ENCODE measurements around the gene GUK1. TPM values are rescaled to one million over a fixed set of nuclear protein-coding genes. Genes with fewer than 3 reads are reported as not detected.

GUK1 gene
- total and polyA plus RNA-seq, 2 of the 4 experiments (the other 2 are of a cell fraction): 465 to 548 TPM

- Histone ChIP-seq H3K4me1 (ENCODE audit: control insufficient read depth, insufficient read depth, low read length) (0 out of 2 replicates have a peak, but pooled peaks cover 2% of the 10 kb centered on the region), H4K8ac (ENCODE audit: low read depth in 2 of 2, low read length in 2 of 2) (no peak overlapping the region), H3K27ac (ENCODE audit: insufficient read depth, low read length) (no peak overlapping the region), H3K56ac (ENCODE audit: extremely low read depth, insufficient read depth, low read length) (no peak overlapping the region), H4K91ac (ENCODE audit: insufficient read depth, low read depth, low read length) (no peak overlapping the region), H2BK15ac (ENCODE audit: low read depth, low read length) (no peak overlapping the region), H3K27me3 (ENCODE audit: control insufficient read depth, insufficient read depth, low read length) (no peaks in the 10 kb centered on the region), H3K79me1 (ENCODE audit: low read depth in 1 of 2, low read length in 2 of 2) (peaks cover 5 to 62% of the 10 kb centered on the region in 2 experiments; a peak in 3 of 4 replicates), H3K9me1 (ENCODE audit: insufficient read depth, low read length) (peaks cover 22% of the 10 kb centered on the region), H2AK5ac (ENCODE audit: low read depth, low read length) (no peak overlapping the region), H2AK9ac (replicated peaks; ENCODE audit: low read depth, low read length, poor library complexity) (no peak overlapping the region), H3K4me2 (ENCODE audit: low read depth, low read length) (no peak overlapping the region), H3K4me3 (ENCODE audit: insufficient read depth, low read depth, low read length) (no peak overlapping the region), H3K36me3 (ENCODE audit: control insufficient read depth, insufficient read depth, low read length) (peaks cover 58% of the 10 kb centered on the region), H2BK20ac (ENCODE audit: low read depth, low read length) (no peak overlapping the region), H4K20me1 (ENCODE audit: insufficient read depth, low read length) (peaks cover 100% of the 10 kb centered on the region), H3K14ac (replicated peaks; ENCODE audit: low read depth, low read length) (no peak overlapping the region), H3K4ac (ENCODE audit: low read depth, low read length) (no peak overlapping the region), H3K9ac (ENCODE audit: low read depth, low read length) (no peak overlapping the region), H3K18ac (ENCODE audit: low read depth, low read length) (no peak overlapping the region), H4K5ac (ENCODE audit: low read depth, low read length) (no peak overlapping the region), H2AFZ (replicated peaks; ENCODE audit: low read length, poor library complexity) (peak overlapping the region; percentile 48), H2BK120ac (ENCODE audit: low read depth, low read length) (no peak overlapping the region), H2BK5ac (ENCODE audit: low read depth, low read length, poor library complexity, severe bottlenecking) (no peak overlapping the region), H3K9me3 (ENCODE audit: control insufficient read depth, insufficient read depth, low read length) (peaks cover 9% of the 10 kb centered on the region; the same call in 1 of the 2 replicates), H3K23ac (ENCODE audit: low read depth, low read length) (no peak overlapping the region)
- WGBS, 2 experiments (ENCODE audit: extremely low coverage in 2 of 2, insufficient read length in 1 of 2): 95% methylated on average over 4 of the region's 13 CpGs; no CpG with 5 or more reads in 1 of the 2 experiments
- no peak for DNase-seq
- POLR2A ChIA-PET (ENCODE audit: unreplicated experiment): no interaction called here
- dilution Hi-C loops (cut with HindIII; ENCODE audit: low sequenced_read_pairs, unreplicated experiment): no loop called here
- CTCF ChIA-PET: no interaction called here
- in situ Hi-C loops (cut with MboI; ENCODE audit: low sequenced_read_pairs): no loop called here
- BruUV-seq (replicated peaks): no TSS peak
- ATAC-seq (ENCODE audit: low read depth): no peak
- TF ChIP-seq RCOR1 (IDR thresholded peaks at IDR 0.05; ENCODE audit: insufficient replicate concordance, low read length) (no peak), MAFK (IDR thresholded peaks at IDR 0.05; ENCODE audit: low read depth, low read length) (peak; percentile 27; the same call in 1 of the 2 replicates)
- intact Hi-C loops (cut with micrococcal nuclease): no loop called here
Measured at GRCh38 chr1:228096416-228097332, 43.4 kb upstream of the GUK1 start.
